Medulla oblongata (tissue), 1 donor: ENCODE results near the gene TTC24.

Source experiments
- DNase-seq: peaks from one replicate; pipeline ENCODE4 v3.0.0-alpha.2; 2015; ENCODE audit errors: extremely low spot score

The TTC24 gene

DNA sequence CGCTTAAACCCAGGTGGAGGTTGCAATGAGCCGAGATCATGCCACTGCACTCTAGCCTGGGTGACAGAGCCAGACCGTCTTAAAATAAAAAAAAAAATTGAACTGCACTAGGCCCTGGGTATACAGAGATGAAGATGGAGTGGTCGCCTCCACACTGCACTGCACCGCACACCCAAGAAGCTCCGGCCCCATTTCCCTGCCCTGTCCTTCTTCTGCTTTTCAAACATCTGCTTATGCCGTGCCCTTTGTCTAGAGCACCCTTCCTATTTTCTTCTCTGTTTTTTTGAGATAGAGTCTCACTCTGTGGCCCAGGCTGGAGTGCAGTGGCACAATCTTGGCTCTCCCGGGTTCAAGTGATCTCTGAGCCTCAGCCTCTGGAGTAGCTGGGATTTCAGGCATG, 24.6 kb upstream of the TTC24 start:
- DNase-seq = no peak

DNA sequence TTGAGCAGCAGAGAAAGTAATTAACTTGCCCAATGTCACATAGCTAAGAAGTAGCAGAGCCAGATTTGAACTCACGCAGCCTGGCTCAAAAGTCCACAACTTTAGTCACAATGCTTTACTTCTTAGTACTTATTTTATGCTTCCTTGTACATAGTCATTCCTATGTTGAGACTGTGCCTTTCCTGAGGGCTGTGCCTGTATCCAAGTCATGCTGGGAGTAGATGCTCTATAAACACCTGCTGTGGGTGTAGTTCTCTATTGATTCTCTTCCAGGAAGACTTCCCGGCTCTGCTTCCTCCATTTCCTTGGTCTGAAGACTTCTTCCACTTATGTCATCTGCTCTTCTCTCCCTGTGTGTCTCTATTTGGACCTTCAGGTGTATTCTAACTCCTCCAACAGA, 23.8 kb upstream of the TTC24 start:
- DNase-seq = no peak

DNA sequence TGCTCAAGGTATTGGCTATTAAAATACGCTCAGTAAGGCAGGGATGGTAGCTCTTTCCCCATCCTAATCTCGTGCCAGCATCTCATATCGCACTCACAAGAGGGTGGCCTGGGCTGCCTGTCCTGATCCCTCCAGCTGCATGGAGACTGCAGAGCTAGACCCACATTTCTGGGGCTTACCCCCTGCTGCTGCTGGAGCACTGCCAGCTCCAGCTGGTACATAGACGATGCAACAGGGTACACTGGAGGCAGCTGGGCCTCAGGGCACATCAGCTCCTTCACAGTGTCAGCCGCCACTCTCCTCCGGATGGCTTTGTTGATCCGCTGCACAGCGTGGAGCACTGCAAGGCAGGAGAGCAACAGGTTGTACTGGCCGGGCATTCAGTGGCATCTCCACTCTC, 23.2 kb upstream of the TTC24 start:
- DNase-seq = no peak

DNA sequence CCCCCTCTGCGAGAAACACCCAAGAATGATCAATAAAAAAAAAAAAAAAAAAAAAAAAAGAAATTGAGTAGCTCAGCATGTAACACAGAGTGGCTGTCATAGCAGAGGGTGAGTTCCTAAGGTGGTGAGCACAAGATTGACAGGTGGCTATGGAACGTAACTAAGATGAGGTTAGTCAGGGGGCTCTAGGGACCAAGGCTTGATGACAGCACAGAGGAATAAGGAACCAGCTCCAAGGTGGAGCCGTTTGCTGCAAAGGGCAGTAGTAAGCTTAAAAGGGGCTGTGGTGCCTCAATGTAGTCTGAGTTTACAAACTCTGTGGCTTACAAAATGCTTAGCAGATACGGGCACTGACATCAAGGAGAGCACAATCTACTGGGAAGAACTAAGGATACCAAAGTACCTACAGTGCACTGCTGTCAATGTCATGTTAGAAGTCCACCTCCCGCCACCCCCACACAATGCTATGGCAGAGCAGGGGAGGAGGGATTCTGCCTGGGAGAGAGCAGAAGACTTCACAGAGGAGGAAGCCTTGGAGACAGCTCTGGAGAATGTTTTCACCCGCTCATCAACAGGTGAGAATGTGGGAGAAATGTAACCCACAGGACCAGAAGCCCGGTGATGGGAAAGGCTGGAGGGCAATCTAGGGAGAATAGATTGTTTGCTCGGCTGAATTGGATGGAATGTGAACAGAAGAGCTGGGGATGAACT, 20.3 kb upstream of the TTC24 start:
- DNase-seq = no peak

DNA sequence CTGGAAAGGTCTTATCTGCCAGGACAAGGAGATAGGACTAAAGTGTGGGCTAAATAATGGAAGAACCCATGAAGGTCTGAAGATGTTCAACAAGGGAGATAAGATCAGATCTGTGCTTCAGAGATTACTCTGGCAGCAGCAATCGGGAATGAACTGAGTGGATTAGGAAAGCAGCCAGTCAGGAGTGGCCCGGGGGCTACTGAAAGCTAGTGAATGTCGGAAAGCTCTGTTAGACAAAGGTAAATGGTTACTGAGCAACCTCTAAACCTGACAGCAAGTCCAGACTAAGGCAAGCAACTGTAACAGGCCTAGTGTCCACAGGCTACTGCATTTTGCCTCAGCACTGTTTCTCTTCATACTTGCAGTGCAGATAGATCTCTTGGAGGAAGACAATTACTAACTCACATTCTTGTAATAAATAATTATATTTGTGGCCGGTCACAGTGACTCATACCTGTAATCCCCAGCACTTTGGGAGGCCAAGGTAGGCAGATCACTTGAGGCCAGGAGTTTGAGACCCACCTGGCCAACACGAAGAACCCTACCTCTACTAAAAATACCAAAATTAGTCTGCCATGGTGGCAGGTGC, 19.6 kb upstream of the TTC24 start:
- no peak for DNase-seq

DNA sequence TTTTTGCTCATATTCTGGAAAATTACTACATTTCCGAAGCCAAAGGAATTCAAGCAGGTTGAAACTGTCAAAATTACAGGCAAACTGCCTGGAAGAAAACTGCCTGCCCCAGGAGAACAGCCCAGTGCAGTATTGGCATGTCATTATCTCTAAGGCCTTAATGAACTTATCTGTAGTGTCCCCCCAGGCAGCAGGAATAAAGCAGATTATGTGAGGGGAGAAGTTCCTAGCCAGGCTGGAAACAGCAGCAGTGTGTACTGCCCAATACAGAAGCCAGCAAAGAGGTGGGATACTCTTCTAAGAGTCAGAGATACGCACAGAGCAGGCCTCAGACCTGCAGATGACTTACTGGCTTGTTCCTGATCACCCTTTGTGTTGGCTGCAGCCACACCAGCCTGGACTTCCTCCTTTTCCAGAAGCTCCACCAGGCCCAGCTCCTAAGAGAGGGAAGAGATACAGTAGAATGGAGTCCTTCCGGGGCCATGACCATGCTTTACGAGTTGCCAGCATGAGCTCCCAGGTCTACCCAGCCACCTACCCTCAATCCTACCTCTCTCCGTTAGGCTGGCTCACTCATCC, 18.8 kb upstream of the TTC24 start:
- DNase-seq = no peak

DNA sequence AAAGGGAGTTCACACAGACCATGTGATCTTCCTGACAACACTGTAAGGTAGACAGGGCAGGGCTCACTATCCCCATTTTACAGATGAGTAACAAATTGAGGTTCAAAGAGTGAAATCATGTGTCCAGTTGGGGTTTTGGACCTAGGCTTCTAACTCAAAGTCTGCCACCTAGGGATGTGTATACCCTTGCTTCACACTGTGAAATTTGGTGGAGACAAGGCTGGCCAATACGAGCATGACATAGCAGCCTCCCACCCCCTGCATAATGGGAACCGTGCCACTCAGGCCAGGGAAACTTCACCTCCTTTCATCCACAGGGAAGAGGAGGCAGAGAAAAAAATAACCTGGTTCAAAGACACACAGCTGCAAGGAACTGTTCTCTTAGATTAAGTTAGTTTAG, 14.0 kb upstream of the TTC24 start:
- DNase-seq = no peak

DNA sequence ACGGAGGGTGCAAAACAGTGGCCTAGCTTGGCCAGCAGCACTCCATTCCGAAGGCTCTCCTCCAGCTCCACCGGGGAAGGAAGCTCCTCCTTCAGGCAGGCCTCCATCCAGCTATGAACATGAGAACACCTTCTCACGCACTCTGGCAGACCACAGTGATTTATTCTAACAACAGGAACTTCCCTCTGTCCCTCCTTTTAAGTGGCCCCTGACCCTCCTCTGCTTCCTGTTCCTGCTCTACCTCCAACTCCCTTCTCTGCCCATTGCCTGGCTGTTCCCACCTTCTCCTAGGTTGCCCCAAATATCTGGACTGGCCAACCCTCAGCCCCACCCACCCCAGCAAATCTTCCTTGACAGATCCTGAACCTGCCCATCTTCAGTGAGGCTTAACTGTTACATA, 13.1 kb upstream of the TTC24 start:
- no peak for DNase-seq

DNA sequence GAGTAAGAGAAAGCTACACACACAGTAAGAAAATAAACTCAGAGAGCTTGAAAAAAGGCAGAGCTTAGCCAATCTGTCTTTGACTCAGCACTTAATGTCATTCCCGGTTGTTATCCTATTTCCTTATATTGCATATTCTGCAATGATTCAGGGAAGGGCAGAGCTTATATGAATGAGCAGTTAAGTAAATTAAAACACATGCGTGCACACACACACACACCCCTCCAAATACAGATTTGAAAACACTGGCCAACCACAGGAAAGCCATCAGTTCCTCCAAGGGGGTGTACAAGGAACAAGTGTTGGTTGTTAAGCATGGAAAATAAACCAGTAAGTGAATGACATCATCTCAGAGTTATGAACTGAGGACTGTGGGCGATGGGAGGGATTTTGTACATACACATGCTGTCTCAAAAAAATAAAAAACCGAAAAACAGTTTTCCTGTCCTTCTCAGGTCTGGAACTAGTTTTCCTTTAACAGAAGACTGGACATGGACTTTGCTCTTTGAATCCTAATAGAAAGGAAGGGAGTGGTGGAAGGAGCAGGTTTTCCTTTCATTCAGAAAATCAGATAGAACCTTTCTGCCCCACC, 8.2 kb upstream of the TTC24 start:
- DNase-seq = no peak

DNA sequence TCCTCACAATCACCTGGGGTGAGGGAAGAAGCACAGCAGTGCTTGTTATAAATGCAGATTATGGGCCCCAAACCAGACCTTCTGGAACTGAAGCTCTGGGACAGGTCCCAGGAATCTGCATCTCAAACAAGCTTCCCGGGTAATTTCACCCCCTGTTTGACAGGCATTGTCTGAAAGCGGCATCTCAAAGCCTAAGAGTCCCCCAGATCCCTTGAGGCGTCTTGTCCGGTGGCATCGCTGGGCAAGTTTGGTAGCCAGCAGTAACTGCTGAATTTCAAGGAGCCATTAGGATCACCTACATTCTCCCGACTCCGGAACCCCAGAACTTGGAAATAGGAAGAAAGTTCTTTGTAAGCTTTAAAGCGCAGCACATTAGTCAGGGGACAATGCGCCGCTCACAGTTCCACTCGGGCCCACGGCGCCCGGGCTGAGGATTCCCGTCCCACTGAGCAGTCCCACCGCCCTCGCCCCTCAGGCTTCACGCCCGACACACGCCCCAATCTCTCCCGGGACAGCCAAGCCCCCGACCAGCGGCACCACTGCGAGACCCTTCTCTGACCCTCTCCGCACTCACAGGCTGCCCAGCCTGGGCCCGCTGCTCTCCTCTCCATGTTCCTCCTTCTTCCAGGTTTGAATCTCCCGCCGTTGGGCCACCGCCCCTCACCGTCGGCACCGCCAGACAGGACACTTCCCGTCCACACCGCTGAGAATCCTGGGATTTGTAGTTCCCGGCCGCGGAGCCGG, 7.4 kb upstream of the TTC24 start, which contains the start of gene IQGAP3:
IQGAP3 (minus strand) TSS at position 647 of the 744 bp plus-strand sequence; CDS start at position 611, 36 bp downstream.
- peak; percentile 83 for DNase-seq

DNA sequence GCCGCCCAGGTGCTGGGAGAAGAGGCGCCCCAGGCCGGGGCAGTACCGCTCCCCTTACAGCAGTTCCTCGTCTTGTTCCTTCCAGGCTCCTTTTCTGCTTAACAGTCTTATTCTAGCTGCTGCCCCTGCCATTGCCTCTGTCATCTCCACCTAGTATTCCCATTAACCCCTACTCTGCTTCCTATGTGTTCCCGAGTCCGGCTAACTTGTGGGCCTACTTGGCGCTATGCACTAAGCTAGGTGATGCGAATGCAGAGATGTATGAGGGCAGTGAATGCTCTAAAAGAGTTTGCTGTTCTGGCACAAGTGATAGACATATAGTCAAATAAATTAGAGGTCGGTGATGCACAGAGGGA, 6.9 kb upstream of the TTC24 start:
- no peak for DNase-seq

DNA sequence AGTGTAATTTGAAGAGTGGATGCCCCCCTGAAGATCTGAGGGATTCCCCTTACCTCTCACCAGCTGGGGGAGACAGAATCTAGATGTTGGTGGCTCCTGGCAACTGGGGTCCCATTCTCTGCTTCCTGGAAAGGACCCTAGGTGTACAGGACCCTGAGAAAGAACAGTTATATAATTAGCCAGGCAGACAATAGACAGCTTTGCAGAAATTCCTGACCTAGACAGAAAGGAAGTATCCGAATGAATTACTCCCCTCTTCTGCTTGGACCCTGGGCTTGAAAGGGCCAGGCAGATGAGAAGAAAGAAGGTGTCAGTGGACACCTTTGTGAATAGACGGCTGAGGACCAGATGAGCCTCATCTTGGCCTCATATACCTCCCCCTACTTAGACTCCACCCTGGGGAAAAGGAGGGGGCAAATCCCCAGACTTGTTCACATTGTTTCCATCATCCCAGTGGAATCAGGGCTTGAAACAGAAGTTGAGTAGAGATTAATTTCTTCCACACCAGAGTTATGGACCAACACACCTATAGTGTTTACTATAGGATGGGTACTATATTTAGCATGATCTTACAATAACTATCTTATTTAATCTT, 5.4 kb upstream of the TTC24 start:
- no peak for DNase-seq

DNA sequence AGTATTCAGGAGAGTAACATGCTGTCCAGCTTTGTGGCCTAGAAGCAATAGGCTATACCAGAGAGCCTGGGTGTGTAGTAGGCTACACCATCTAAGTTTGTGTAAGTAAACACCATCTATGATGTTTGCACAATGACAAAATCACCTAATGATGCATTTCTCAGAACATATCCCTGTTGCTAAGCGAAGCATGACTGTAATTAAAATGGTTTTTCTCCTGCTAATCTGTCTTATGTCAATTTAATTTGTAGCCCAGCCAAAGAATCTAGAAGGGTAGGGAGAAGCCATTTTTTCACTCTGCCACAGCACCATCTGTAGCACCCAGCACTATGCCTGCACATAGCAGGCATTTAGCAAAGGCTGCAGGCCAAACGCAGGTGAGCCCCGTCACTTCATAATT, 2.0 kb upstream of the TTC24 start:
- no peak for DNase-seq

DNA sequence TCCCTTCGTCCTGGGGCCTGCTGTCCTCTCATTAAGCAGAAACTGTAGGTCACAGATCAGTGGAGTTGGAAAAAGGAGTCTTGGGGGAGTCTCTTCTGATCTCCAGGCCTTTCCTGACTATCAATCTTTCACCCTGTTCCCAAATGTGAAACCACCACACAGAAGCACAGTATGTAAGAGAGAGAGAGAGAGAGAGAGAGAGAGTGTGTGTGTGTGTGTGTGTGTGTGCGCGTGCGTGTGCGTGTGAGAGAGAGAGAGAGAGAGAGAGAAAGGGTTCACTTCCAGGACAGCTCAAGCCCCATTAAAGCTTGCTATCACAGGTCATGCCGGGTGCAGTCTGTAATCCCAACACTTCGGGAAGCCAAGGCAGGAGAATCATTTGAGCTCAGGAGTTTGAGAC, 1.5 kb upstream of the TTC24 start:
- DNase-seq = no peak

DNA sequence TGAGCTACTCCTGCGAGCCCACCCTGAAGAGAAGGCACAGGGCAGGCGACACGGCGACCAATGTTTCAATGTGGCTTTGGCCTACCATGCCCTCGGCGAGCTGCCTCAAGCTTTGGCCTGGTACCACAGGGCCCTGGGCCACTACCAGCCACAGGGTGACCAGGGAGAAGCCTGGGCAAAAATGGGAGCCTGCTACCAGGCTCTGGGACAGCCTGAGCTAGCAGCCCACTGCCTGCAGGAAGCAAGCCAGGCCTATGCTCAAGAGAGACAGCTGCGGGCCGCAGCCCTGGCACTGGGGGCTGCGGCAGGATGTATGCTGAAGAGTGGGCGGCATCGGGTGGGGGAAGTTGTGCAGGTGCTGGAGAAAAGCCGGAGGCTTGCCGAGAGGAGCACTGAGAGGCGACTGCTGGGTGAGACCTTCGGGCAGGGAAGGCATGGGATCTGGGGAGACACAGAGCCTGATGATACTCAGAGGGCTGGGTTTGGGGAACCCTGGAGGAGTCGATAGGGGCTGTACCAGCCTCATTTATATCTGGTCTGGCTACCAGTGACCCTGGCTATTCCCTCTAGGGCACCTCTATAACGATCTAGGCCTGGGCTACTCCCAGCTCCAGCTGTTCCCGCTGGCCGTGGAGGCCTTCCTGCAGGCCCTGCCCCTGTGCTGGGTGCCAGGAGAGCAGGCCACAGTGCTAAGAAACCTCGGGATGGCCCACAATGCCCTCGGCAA, 2.3 kb downstream of the TTC24 start:
- no peak for DNase-seq

DNA sequence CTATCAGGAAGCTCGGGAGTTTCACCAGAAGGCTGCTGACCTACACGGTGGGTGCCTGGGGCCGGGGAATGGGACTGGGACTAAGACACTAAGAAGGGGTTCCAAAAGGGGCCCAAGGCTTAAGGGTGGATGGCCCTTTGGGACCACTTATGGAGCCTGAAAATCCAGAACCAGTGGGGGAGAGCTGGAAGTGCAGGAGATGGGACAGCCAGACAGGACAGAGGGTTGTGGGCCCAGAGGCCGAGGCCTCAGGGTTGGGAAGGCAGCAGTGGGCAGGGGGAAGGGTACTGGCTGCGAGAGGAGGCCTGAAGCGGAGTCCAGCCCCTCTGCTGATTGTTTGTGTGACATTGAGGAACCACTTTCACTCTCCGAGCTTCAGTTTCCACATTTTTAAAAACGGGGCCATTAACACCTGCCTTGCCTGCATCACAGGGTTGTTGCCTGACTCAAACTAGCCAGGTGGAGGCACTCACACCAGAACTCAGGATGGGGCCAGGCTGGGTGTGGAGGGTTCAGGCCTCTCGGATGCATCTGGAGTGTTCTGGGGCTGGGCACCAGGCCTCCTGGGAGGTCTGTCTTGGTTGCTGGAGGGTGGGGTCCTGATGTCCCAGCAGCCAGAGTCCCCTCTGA, 3.0 kb downstream of the TTC24 start:
- no peak for DNase-seq

DNA sequence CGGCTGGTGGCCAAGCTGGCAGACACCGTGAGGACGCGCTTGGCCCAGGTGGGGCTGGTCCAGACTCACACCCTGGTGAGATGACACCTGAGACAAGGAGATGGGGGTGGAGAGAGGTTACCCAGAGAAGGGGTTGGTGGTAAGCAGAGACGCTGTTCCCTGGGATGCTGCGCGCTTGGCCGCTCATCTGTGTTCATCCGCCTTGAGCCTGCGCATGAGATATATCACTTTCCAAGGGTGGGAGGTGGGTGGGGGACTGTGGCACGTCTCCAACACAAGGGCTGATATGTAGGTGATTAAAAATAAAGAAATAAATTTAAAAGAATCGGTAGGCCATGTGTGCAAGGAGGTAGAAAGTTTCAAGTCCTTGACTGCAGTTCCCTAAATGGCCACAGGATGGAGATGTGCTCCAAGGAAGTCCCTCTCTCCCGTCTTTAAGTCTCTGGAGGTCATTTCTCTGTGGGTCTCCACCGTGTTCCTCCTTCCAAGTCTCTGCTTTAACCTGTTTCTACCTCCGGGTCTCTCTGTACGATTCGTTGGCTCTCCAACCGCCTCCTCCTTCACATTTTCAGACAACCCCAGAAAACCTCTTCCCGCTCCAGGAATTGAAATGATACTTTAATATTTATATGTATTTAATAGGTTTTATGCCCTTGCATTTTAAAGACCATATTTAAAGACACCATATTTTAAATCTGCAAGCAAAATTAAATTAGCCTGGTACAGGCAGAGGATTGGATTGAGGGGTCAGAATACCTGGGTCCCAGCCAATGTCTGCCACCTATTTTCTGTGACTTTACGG, 4.5 kb downstream of the TTC24 start:
- DNase-seq = peak; percentile 90

DNA sequence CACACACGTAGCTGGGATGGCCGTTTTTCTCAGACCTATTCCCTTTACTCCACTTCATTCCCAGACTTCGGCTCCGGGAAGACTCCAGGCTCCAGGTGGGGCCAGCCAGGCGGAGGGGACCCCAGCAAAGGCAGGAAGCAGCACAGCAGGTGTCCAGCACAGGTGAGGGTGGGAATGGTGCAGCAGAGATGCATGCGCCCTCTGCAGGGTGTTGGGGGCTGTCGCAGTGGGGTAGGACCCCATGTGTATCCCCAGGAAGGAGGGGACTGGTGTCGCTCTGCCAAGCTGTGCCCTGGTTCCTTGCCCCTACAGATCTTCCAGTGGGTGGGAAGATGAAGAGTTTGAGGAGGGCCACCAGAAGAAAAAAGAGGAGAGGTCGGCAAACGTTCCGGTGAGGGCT, 5.3 kb downstream of the TTC24 start:
- DNase-seq = no peak

DNA sequence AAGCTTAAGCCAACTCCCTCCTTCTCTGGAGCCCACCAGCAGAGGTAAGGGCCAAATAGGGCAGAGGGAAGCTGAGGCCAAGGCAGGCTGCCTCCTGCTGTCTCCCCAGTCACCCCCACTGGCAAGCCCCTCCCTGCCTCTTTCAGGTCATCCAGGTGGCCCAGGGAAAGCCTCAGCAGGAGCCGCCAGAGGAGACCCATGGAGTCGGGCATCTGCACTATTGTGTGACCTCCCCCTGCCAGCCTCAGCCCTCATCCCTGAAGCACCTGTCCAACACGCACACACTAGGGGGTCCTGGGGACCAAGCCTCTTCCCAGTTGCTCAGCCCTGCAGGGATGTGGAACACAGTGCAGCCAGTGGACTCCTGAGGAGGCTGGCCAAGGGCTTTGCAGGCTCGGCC, 6.8 kb downstream of the TTC24 start:
- DNase-seq = no peak

DNA sequence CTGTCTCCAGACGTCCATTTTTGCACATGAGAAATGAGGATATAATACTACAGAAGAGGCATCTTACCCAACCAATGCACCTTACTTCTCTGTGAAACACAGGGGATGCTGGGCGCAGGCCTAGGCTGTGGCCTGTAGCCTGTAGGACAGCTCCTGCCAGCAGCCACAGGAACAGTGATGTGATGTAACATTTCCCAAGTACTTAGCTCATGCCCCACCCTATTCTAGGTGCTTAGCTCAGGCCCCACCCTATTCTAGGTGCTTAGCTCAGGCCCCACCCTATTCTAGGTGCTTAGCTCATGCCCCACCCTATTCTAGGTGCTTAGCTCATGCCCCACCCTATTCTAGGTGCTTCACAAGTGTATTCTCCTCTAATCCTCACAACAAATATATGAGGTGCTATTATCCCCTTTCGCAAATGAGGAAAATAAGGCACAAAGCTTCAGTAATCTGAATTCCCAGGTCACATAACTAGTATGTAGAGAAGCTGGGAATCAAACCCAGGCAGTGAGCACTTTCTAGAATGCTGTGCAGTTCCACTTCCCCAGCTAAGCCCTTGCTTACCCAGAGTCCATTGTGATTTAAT, 7.5 kb downstream of the TTC24 start:
- no peak for DNase-seq
